COLO829 (cell line): ENCODE results near the gene PRRT2.
A peak's percentile ranks its signal among the peaks of the same experiment; 100 is the strongest.
"Not testable (repeated sequence)": the region's sequence is repeated elsewhere in the genome, so short reads cannot be mapped to it uniquely, and the experiment has no call there.

Experiments
- DNase-seq: peaks from one replicate; pipeline ENCODE4 v3.0.0; 2012; ENCODE audit warnings: low spot score

The PRRT2 gene

GRCh38 chr16:29790949-29791844 lies 20.8 kb upstream of the PRRT2 start:
- DNase-seq, result no peak

- no peak for DNase-seq
Measured at GRCh38 chr16:29791845-29792807, 19.9 kb upstream of the PRRT2 start.

GRCh38 chr16:29793153-29793552 lies 18.8 kb upstream of the PRRT2 start:
- not testable (repeated sequence) for DNase-seq

DNA sequence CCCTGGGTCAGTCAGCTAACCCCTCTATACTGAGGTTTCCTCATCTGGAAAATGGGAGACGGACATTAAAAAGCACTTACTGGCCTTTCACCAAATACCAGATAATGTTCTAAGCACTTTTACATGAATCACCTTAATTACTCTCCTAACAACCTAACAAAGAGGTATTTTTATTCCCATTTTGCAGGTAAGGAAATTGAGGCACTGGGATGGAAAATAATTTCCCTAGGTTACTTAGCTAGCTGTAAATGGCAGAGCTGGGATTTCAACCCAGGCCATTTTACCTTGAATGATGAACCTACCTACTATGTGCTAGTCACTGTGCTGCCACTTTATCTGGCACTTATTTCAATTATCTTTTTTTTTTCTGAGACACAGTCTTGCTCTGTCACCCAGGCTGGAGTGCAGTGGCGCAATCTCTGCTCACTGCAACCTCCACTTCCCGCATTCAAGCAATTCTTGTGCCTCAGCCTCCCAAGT lies 17.7 kb upstream of the PRRT2 start:
- no peak for DNase-seq

- DNase-seq, result no peak
Measured at GRCh38 chr16:29802416-29802935, 9.5 kb upstream of the PRRT2 start.

GRCh38 chr16:29804020-29804419 lies 8.0 kb upstream of the PRRT2 start:
- no peak for DNase-seq

DNA sequence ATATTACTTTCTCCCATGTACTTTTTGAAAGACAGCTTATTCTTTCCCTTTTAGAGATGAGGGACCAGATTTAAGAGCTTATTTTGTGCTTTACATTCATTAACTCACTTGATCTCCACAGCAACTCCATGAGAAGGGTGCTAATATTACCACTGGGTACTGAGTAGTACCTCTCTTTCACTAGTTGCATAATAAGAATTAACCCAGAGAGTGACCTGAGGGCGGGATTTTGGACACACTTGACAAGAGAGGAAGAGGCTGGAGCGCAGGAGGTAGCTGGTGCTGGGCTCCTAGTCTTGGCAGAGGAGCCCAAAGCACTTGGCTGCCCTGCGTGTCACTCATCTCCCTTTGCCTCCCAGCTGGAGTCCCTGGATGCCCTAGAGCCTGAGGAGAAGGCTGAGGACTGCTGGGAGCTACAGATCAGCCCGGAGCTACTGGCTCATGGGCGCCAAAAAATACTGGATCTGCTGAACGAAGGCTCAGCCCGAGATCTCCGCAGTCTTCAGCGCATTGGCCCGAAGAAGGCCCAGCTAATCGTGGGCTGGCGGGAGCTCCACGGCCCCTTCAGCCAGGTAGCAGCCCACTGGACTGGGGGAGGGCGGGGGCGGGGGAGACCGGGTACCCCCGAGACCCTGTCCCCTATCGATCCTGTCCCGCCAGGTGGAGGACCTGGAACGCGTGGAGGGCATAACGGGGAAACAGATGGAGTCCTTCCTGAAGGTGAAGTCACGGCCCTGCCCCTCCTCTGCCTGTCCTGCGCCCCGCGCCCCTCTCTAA lies 7.3 kb upstream of the PRRT2 start:
- no peak for DNase-seq

- DNase-seq, result peak; percentile 87
Measured at GRCh38 chr16:29805232-29806098, 6.5 kb upstream of the PRRT2 start.

- DNase-seq, result peak; percentile 85
Measured at GRCh38 chr16:29806099-29806579, 5.9 kb upstream of the PRRT2 start, which contains the start of gene MAZ. MAZ (plus strand) TSS chr16:29806529; CDS start chr16:29806702, 173 bp downstream.

DNA sequence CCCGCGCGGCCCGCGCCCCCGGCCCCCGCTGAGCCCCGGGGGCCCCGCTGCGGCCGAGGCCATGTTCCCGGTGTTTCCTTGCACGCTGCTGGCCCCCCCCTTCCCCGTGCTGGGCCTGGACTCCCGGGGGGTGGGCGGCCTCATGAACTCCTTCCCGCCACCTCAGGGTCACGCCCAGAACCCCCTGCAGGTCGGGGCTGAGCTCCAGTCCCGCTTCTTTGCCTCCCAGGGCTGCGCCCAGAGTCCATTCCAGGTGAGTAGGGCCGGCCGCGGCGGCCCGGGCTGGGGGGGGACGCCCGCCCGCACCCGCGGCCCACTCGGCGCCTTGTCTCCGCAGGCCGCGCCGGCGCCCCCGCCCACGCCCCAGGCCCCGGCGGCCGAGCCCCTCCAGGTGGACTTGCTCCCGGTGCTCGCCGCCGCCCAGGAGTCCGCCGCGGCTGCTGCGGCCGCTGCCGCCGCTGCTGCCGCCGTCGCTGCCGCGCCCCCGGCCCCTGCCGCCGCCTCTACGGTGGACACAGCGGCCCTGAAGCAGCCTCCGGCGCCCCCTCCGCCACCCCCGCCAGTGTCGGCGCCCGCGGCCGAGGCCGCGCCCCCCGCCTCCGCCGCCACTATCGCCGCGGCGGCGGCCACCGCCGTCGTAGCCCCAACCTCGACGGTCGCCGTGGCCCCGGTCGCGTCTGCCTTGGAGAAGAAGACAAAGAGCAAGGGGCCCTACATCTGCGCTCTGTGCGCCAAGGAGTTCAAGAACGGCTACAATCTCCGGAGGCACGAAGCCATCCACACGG lies 5.2 kb upstream of the PRRT2 start:
- DNase-seq, result no peak

GRCh38 chr16:29807426-29808218 lies 4.4 kb upstream of the PRRT2 start:
- peak; percentile 77 for DNase-seq

DNA sequence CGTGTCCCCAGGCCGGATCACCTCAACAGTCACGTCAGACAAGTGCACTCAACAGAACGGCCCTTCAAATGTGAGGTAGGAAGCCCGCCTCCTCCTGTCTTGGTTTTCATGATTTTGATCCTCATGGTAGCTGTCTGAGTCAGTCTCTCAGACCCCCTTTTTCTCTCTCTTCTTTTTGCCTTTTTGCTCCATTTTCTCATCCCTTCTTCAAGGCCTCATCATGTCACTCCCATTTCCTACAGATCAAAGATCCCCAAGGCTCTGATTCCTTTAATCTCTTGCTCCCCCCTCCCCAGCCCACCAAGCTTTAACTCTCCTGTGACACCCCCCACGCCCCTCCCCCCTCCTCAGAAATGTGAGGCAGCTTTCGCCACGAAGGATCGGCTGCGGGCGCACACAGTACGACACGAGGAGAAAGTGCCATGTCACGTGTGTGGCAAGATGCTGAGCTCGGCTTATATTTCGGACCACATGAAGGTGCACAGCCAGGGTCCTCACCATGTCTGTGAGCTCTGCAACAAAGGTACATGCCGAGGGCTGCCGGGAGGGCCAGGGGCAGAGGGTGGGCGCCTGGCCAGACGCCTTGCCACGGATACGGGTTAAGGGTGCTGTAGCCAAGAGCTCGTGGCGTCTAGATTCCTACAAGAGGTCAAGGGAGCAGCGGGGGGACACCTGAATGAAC lies 3.6 kb upstream of the PRRT2 start:
- no peak for DNase-seq

- DNase-seq, result no peak
Measured at GRCh38 chr16:29809031-29809747, 2.8 kb upstream of the PRRT2 start.

GRCh38 chr16:29809850-29810698 lies 1.9 kb upstream of the PRRT2 start:
- no peak for DNase-seq

DNA sequence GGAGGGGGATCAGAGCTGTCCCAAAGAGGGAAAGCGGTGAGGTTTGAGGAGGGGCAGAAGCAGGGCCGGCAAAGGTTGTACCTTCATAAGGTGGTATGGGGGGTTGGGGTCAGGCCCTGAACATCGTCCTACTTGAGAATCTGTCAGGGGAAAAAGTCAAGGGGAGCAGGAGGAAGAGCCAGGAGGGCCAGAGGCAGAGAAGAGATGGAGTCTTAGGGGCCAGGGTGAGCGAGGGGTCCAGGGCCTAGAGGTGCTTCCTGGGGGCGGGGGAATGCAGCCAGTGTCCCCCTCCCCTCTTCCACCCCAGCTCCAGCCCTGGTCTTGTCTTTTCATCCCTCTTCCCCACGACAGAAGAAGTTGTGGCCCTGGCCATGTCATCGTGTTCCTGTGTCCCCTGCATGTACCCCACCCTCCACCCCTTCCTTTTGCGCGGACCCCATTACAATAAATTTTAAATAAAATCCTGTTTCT lies 1.3 kb upstream of the PRRT2 start:
- DNase-seq, result no peak

DNA sequence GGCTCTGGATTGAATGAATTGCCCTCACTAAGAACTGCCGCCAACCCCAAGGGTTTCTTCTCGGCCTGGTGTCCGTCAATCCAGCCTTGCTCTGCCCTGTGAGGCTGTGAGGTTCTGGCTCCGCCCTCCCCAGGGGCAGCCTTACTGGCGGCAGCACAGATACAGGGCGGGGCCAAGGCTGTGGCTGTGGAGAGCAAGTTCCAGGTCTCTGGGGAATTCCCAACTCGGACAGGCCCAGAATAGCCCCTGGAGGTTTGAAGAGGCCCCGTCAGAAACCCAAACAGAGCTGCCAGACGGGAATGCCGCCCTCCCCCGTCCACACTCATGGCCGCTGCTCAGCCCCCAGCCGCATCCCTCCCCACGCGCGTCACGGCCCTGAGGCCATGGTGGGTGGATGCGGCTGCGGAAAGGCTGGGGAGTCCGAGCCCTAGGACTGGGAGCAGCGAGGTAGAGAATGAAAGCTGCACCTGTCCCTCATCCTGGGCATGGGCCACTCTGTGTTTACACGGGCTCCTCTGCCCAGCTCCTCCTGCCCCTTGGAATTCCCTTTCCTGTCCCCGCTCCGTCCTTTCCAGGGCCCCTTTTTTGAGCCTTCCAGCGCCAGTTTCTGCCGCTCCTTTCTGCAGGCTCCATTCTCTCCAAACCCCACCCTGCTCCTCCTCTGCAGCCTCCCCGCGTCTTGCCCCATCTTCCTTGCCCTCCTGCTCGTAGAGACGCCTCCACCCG lies 660 bp upstream of the PRRT2 start:
- peak; percentile 96 for DNase-seq
